ENCODE data around the gene PTPN23.

- TF ChIP-seq ZNF549 (tag by site-specific recombination; IDR thresholded peaks at IDR 0.05), result no peak
- no peak for TF ChIP-seq CTCF (tag by site-specific recombination; IDR thresholded peaks at IDR 0.05)
- no peak for TF ChIP-seq YY1 (tag by site-specific recombination; IDR thresholded peaks at IDR 0.05)
- TF ChIP-seq SCRT1 (tag by site-specific recombination; IDR thresholded peaks at IDR 0.05; ENCODE audit: borderline replicate concordance), result no peak
- TF ChIP-seq, protein P1, sequence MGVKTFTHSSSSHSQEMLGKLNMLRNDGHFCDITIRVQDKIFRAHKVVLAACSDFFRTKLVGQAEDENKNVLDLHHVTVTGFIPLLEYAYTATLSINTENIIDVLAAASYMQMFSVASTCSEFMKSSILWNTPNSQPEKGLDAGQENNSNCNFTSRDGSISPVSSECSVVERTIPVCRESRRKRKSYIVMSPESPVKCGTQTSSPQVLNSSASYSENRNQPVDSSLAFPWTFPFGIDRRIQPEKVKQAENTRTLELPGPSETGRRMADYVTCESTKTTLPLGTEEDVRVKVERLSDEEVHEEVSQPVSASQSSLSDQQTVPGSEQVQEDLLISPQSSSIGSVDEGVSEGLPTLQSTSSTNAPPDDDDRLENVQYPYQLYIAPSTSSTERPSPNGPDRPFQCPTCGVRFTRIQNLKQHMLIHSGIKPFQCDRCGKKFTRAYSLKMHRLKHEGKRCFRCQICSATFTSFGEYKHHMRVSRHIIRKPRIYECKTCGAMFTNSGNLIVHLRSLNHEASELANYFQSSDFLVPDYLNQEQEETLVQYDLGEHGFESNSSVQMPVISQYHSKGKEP (tag by site-specific recombination; IDR thresholded peaks at IDR 0.05), result no peak
Observed at GRCh38 chr3:47422743-47423142, 41.9 kb downstream of the PTPN23 start.
